H1 (cell line): ENCODE data around the gene NUP42. TPM values are rescaled to one million over a fixed set of nuclear protein-coding genes. Genes with fewer than 3 reads are reported as not detected.

Experiments
- CREB1 ChIP-seq: IDR thresholded peaks from 2 replicates; pipeline ENCODE4 v1.6.1; 2012; ENCODE audit warnings: inconsistent platforms
- GTF2F1 ChIP-seq: IDR thresholded peaks from 2 replicates; pipeline ENCODE4 v1.6.1; 2012; ENCODE audit warnings: low read depth, low read length, improper control_type of control experiment, borderline replicate concordance
- MAFK ChIP-seq: IDR thresholded peaks from 2 replicates; pipeline ENCODE4 v1.6.1; 2012; ENCODE audit warnings: low read depth, mild to moderate bottlenecking, improper control_type of control experiment, low read length
- RNF2 ChIP-seq: fragments of 200-900, 300-1000 bp; sonication (generic); IDR thresholded peaks from 2 replicates; pipeline ENCODE4 v1.7.1; 2016; ENCODE audit warnings: borderline replicate concordance, low read depth, mild to moderate bottlenecking, antibody characterized with exemption, low read length; ENCODE audit not compliant: poor library complexity, severe bottlenecking; ENCODE audit errors: missing control alignments
- SAP30 ChIP-seq: fragments of 300-600 bp; sonication (generic); IDR thresholded peaks from 2 replicates; pipeline ENCODE4 v1.7.1; 2012; ENCODE audit warnings: low read length, moderate library complexity, mild to moderate bottlenecking, inconsistent platforms; ENCODE audit not compliant: insufficient read depth, insufficient replicate concordance
- TAF1 ChIP-seq: IDR thresholded peaks from 2 replicates; pipeline ENCODE4 v1.6.1; 2011; ENCODE audit warnings: mild to moderate bottlenecking, low read depth, low read length
- polyA plus RNA-seq, 7 experiments: library from polyadenylated mRNA; depleted of rRNA in 3 of 7; stranded (reverse) in 5 of 7; unstranded in 2 of 7; fragments of >200 nt in 5 of 7; fragments of 200-250 nt in 2 of 7; gene quantifications; 1 replicate in 5 of 7; 2 replicates in 1 of 7; 4 replicates in 1 of 7; pipeline versions ENCODE4 v1.2.1 to v1.2.3, GENCODE V29; 2011 to 2013; ENCODE audit warnings: missing spikeins in 2 of 7, mixed read lengths in 2 of 7
- total RNA-seq: library from RNA; stranded (reverse); fragmentation: NEBNext Ultra II Directional; extraction: Animal tissue kit (Norgen Biotek cat#: 25700); gene quantifications from 2 replicates; pipeline ENCODE4 v1.2.1, GENCODE V29; 2021
- TF ChIP-seq, protein P1 (sequence below): fragments of 300-600 bp; sonication (generic); IDR thresholded peaks from 2 replicates; pipeline ENCODE4 v1.7.1; 2012; ENCODE audit warnings: low read length, moderate library complexity, mild to moderate bottlenecking, inconsistent platforms; ENCODE audit not compliant: insufficient replicate concordance

The NUP42 gene
- total and polyA plus RNA-seq, 2 of the 8 experiments (the other 6 are each of a cell fraction or from before 2014, with no cell fraction given): 31.8 to 41.2 TPM

DNA sequence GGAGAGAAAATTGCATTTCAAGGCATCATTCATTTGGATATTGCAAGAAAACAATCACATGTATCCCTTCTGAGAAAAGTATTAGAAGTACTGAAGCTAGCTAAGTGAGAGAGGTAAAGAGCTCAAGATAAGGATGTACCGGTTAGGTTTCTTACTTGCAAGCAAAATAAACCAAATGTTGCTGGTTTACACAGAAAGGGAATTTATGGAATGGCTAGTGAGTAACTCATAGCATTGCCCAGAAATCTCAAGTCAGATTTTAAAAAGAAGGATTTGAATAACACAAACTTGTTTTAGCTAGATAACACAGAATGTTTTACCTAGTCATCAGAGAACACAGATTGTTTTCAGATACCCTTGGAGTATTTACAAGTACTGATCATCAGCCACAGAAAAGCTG, 45.6 kb upstream of the NUP42 start (continued):
- TF ChIP-seq, protein P1, sequence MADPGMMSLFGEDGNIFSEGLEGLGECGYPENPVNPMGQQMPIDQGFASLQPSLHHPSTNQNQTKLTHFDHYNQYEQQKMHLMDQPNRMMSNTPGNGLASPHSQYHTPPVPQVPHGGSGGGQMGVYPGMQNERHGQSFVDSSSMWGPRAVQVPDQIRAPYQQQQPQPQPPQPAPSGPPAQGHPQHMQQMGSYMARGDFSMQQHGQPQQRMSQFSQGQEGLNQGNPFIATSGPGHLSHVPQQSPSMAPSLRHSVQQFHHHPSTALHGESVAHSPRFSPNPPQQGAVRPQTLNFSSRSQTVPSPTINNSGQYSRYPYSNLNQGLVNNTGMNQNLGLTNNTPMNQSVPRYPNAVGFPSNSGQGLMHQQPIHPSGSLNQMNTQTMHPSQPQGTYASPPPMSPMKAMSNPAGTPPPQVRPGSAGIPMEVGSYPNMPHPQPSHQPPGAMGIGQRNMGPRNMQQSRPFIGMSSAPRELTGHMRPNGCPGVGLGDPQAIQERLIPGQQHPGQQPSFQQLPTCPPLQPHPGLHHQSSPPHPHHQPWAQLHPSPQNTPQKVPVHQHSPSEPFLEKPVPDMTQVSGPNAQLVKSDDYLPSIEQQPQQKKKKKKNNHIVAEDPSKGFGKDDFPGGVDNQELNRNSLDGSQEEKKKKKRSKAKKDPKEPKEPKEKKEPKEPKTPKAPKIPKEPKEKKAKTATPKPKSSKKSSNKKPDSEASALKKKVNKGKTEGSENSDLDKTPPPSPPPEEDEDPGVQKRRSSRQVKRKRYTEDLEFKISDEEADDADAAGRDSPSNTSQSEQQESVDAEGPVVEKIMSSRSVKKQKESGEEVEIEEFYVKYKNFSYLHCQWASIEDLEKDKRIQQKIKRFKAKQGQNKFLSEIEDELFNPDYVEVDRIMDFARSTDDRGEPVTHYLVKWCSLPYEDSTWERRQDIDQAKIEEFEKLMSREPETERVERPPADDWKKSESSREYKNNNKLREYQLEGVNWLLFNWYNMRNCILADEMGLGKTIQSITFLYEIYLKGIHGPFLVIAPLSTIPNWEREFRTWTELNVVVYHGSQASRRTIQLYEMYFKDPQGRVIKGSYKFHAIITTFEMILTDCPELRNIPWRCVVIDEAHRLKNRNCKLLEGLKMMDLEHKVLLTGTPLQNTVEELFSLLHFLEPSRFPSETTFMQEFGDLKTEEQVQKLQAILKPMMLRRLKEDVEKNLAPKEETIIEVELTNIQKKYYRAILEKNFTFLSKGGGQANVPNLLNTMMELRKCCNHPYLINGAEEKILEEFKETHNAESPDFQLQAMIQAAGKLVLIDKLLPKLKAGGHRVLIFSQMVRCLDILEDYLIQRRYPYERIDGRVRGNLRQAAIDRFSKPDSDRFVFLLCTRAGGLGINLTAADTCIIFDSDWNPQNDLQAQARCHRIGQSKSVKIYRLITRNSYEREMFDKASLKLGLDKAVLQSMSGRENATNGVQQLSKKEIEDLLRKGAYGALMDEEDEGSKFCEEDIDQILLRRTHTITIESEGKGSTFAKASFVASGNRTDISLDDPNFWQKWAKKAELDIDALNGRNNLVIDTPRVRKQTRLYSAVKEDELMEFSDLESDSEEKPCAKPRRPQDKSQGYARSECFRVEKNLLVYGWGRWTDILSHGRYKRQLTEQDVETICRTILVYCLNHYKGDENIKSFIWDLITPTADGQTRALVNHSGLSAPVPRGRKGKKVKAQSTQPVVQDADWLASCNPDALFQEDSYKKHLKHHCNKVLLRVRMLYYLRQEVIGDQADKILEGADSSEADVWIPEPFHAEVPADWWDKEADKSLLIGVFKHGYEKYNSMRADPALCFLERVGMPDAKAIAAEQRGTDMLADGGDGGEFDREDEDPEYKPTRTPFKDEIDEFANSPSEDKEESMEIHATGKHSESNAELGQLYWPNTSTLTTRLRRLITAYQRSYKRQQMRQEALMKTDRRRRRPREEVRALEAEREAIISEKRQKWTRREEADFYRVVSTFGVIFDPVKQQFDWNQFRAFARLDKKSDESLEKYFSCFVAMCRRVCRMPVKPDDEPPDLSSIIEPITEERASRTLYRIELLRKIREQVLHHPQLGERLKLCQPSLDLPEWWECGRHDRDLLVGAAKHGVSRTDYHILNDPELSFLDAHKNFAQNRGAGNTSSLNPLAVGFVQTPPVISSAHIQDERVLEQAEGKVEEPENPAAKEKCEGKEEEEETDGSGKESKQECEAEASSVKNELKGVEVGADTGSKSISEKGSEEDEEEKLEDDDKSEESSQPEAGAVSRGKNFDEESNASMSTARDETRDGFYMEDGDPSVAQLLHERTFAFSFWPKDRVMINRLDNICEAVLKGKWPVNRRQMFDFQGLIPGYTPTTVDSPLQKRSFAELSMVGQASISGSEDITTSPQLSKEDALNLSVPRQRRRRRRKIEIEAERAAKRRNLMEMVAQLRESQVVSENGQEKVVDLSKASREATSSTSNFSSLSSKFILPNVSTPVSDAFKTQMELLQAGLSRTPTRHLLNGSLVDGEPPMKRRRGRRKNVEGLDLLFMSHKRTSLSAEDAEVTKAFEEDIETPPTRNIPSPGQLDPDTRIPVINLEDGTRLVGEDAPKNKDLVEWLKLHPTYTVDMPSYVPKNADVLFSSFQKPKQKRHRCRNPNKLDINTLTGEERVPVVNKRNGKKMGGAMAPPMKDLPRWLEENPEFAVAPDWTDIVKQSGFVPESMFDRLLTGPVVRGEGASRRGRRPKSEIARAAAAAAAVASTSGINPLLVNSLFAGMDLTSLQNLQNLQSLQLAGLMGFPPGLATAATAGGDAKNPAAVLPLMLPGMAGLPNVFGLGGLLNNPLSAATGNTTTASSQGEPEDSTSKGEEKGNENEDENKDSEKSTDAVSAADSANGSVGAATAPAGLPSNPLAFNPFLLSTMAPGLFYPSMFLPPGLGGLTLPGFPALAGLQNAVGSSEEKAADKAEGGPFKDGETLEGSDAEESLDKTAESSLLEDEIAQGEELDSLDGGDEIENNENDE: no peak
- TF ChIP-seq CREB1 (no peak), GTF2F1 (no peak), TAF1 (no peak), RNF2 (no peak), MAFK (no peak), SAP30 (no peak)
